ENCODE results near the gene GNG13. TPM values are rescaled to one million over a fixed set of nuclear protein-coding genes. Genes with fewer than 3 reads are reported as not detected.

Gene GNG13
- total and polyA plus RNA-seq, 9 of the 15 experiments (the other 6 are each of a cell fraction or from before 2014, with no cell fraction given), result not detected

- TF ChIP-seq SMAD3 (CRISPR knock-in tag; conservative IDR thresholded peaks at IDR 0.05) (no peak), ELF4 (CRISPR knock-in tag; IDR thresholded peaks at IDR 0.05) (peak; percentile 80; the same call in 1 of the 2 replicates), SETDB1 (IDR thresholded peaks at IDR 0.05; ENCODE audit: low read length) (peak; percentile 87), CHD7 (IDR thresholded peaks at IDR 0.05; ENCODE audit: low read depth, low read length) (no peak), ZBTB49 (CRISPR knock-in tag; IDR thresholded peaks at IDR 0.05; ENCODE audit: borderline replicate concordance) (no peak), SIX5 (IDR thresholded peaks at IDR 0.05; ENCODE audit: borderline replicate concordance in 1 of 2, insufficient read depth in 1 of 2, low read depth in 1 of 2, low read length in 2 of 2) (peak; percentile 51 to 74; a peak in 3 of 4 replicates), BRD4 (IDR thresholded peaks at IDR 0.05) (0 out of 2 replicates have a peak, but pooled peaks have one; percentile 26), ZNF431 (CRISPR knock-in tag; IDR thresholded peaks at IDR 0.05) (no peak; the same call in 1 of the 2 replicates), E2F1 (CRISPR knock-in tag; IDR thresholded peaks at IDR 0.05) (peak; percentile 91), IRF9 (tag; IDR thresholded peaks at IDR 0.05) (no peak), MECOM (CRISPR knock-in tag; IDR thresholded peaks at IDR 0.05) (no peak)
Observed at GRCh38 chr16:807347-808084, 7.0 kb upstream of the GNG13 start (continued).

Measured in K562 (cell line).